ENCODE data around the gene EEF2. TPM values are rescaled to one million over a fixed set of nuclear protein-coding genes. Genes with fewer than 3 reads are reported as not detected.

The EEF2 gene
- total RNA-seq, 4 donors from 2014 or later: 1,423 to 2,137 (median 2,023) TPM

DNA sequence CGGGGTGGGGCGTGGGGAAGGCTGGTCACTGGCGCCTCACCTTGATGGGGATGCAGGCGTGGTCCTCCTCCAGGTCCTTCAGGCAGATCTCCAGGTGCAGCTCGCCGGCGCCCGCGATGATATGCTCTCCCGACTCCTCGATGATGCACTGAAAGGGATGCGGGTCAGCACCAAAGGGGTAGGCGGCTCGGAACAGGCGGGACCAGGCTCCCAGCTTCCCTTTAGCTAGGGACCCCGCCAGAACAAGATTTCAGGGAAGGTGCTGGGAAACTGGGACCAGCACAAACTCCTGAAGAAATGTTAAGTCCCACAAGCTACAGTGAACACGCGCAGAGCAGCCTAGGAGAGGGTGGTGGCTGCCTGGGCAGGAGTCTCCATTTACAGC is 6.0 kb downstream of the EEF2 start:
- Histone ChIP-seq H3K27ac (no peak overlapping the region), H3K4me3 (no peak overlapping the region), H3K9me3 (no peaks in the 10 kb centered on the region), H3K4me1 (peaks cover 28% of the 10 kb centered on the region), H3K36me3 (peaks cover 92% of the 10 kb centered on the region), H3K27me3 (no peaks in the 10 kb centered on the region)
- 89% methylated on average over 18 of the region's 18 CpGs for WGBS
- TF ChIP-seq EP300 (IDR thresholded peaks at IDR 0.05) (no peak), CTCF (IDR thresholded peaks at IDR 0.05) (no peak), POLR2AphosphoS5 (IDR thresholded peaks at IDR 0.05) (no peak), POLR2A (IDR thresholded peaks at IDR 0.05) (no peak)
- peak in 1 of 2 donors; percentile 67 for DNase-seq (ENCODE audit: low spot score in 2 of 2)

DNA sequence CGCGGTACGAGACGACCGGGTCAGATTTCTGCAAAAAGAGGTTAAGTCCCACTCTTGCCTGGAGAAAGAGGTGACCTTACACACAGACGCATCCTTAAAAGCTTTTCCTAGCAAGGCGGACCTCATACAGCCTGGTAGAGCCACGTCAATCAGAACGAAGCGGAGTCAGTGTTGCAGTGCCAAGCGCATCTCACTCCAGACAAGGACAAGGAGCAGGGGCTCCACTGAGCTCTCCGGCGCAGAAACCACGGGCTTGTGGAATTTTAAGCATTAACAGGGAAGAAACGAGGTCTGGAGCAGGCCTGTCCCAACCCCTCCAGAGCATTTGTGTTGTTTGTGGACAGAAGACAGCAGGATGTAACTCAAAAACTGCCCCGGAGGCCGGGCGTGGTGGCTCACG is 7.1 kb downstream of the EEF2 start:
- peaks cover 17% of the 10 kb centered on the region for H3K4me1 ChIP-seq
- WGBS: 86% methylated on average over 17 of the region's 19 CpGs
- H3K27me3 ChIP-seq: no peaks in the 10 kb centered on the region
- TF ChIP-seq CTCF (IDR thresholded peaks at IDR 0.05): no peak
- no peak for TF ChIP-seq EP300 (IDR thresholded peaks at IDR 0.05)
- no peaks in the 10 kb centered on the region for H3K9me3 ChIP-seq
- H3K36me3 ChIP-seq: peaks cover 81% of the 10 kb centered on the region
- no peak for DNase-seq (ENCODE audit: low spot score in 2 of 2)
- H3K4me3 ChIP-seq: no peak overlapping the region
- H3K27ac ChIP-seq: no peak overlapping the region

DNA sequence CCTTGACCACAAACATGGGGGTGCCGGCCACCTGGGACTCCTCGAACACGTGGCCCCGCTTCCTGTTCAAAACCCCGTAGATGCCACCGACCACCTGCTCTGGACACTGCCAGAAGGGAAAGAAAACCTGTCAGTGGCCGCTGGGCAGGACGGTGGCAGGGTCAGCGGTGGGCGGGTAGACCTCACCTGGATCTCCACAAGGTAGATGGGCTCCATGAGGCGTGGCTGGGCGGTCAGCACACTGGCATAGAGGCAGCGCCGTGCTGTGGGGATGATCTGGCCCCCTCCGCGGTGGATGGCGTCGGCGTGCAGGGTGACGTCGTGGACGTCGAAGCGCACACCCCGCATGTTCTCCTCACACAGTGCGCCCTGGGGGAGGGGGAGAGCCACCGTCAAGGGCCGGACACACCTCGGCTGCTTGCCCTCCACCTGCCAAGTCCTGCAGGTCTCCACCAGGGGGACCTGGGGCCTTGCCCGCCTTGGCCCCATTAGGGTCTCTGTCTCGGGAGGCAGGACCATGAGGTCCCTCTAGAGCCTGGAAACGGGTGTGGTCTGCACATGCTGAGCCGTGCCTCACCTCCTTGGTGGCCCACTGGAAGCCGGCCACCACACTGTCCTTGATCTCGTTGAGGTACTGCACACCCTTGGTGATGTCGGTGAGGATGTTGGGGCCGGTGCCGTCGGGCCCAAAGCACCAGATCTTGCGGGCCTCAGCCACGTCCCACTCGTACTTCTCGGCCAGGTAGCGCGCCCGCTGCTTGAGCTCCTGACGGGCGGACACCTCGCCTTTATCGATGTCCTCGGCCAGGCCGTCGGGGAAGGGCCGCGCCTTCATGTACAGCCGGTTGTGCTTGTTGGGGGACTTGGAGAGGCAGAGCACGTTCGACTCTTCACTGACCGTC is 7.8 kb downstream of the EEF2 start:
- Histone ChIP-seq H3K27ac (no peak overlapping the region), H3K36me3 (peaks cover 74% of the 10 kb centered on the region), H3K4me3 (no peak overlapping the region), H3K4me1 (peaks cover 11% of the 10 kb centered on the region), H3K9me3 (no peaks in the 10 kb centered on the region), H3K27me3 (no peaks in the 10 kb centered on the region)
- DNase-seq (ENCODE audit: low spot score in 2 of 2): peak in 1 of 2 donors; percentile 64
- WGBS: 83% methylated on average over 18 of the region's 59 CpGs
- TF ChIP-seq POLR2A (IDR thresholded peaks at IDR 0.05): no peak
- no peak for TF ChIP-seq EP300 (IDR thresholded peaks at IDR 0.05)
- TF ChIP-seq POLR2AphosphoS5 (IDR thresholded peaks at IDR 0.05): no peak

- Histone ChIP-seq H3K27me3 (no peaks in the 10 kb centered on the region), H3K36me3 (peaks cover 66% of the 10 kb centered on the region), H3K27ac (no peak overlapping the region), H3K4me1 (peaks cover 2% of the 10 kb centered on the region), H3K4me3 (no peak overlapping the region), H3K9me3 (no peaks in the 10 kb centered on the region)
- DNase-seq (ENCODE audit: low spot score in 2 of 2): peak in 1 of 2 donors; percentile 66
- TF ChIP-seq CTCF (IDR thresholded peaks at IDR 0.05) (no peak), POLR2AphosphoS5 (IDR thresholded peaks at IDR 0.05) (no peak), EP300 (IDR thresholded peaks at IDR 0.05) (no peak), POLR2A (IDR thresholded peaks at IDR 0.05) (no peak)
- WGBS: 84% methylated on average over 16 of the region's 29 CpGs
Observed at GRCh38 chr19:3976495-3977241, 8.6 kb downstream of the EEF2 start.

DNA sequence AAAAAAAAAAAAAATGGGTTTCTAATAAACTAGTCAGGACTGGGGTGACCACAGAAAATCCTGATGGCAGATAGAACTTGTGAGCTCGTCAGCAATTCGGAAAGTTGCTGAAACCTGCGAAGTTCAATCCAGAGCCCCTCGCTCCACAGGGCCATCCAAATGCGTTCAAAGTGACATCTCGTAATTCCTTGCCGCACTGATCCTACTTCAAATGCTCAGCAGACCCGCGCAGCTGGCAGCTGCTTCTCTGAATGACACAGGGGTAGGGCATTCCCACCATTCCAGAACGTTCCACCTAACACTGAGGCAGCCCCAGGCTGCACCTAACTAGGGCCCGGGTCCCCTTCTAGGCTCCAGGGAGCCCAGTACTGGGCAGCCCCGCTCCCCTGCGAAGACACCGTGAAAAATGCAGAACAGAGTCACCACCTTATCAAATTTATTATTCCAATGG is 9.6 kb downstream of the EEF2 start:
- TF ChIP-seq EP300 (IDR thresholded peaks at IDR 0.05) (no peak), CTCF (IDR thresholded peaks at IDR 0.05) (no peak), POLR2A (IDR thresholded peaks at IDR 0.05) (no peak), POLR2AphosphoS5 (IDR thresholded peaks at IDR 0.05) (no peak)
- no peak for DNase-seq (ENCODE audit: low spot score in 2 of 2)
- 81% methylated on average over 14 of the region's 14 CpGs for WGBS
- no peaks in the 10 kb centered on the region for H3K27me3 ChIP-seq
- peaks cover 4% of the 10 kb centered on the region for H3K4me1 ChIP-seq
- H3K4me3 ChIP-seq: no peak overlapping the region
- H3K36me3 ChIP-seq: peaks cover 56% of the 10 kb centered on the region
- H3K27ac ChIP-seq: no peak overlapping the region
- H3K9me3 ChIP-seq: no peaks in the 10 kb centered on the region

All from suprapubic skin (tissue), 4 donors.